Measurements from ENCODE around the gene TNPO2. TPM values are rescaled to one million over a fixed set of nuclear protein-coding genes. Genes with fewer than 3 reads are reported as not detected.

The TNPO2 gene
- total and polyA plus RNA-seq, 2 experiments from 2014 or later = 37.1 to 83.0 TPM

DNA sequence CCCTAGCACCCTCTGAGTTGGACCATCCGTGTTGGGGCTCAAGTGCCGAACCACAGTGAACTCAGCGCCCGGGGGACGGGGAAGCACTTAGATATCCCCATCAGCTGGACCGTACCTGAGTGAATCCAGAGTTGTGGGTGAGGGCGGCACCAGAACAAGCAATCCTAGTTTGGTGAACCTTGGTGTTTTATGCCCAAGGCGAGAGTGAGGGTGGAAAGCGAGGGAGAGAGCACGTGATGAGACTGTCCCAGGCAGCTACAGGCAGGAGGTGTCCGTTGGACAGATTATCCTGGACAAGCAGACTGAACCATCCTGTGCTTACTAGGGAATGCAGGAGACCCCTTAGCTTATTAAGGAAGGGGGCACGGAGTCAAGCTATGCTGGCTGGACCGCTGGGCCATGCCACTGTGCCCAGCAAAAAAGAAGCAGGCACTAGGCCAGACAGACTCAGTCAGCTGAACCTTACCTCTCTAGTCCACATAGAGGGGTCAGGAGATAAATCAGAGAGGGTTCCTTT is 14.2 kb upstream of the TNPO2 start (continued):
- TF ChIP-seq, protein P1, sequence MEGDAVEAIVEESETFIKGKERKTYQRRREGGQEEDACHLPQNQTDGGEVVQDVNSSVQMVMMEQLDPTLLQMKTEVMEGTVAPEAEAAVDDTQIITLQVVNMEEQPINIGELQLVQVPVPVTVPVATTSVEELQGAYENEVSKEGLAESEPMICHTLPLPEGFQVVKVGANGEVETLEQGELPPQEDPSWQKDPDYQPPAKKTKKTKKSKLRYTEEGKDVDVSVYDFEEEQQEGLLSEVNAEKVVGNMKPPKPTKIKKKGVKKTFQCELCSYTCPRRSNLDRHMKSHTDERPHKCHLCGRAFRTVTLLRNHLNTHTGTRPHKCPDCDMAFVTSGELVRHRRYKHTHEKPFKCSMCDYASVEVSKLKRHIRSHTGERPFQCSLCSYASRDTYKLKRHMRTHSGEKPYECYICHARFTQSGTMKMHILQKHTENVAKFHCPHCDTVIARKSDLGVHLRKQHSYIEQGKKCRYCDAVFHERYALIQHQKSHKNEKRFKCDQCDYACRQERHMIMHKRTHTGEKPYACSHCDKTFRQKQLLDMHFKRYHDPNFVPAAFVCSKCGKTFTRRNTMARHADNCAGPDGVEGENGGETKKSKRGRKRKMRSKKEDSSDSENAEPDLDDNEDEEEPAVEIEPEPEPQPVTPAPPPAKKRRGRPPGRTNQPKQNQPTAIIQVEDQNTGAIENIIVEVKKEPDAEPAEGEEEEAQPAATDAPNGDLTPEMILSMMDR (conservative IDR thresholded peaks at IDR 0.05; ENCODE audit: low read depth in 2 of 2) = no peak
- TF ChIP-seq EZH2phosphoT487 (IDR thresholded peaks at IDR 0.05; ENCODE audit: unreplicated experiment) (no peak), ZNF114 (CRISPR knock-in tag; IDR thresholded peaks at IDR 0.05) (no peak)
- TF ChIP-seq, protein P2, sequence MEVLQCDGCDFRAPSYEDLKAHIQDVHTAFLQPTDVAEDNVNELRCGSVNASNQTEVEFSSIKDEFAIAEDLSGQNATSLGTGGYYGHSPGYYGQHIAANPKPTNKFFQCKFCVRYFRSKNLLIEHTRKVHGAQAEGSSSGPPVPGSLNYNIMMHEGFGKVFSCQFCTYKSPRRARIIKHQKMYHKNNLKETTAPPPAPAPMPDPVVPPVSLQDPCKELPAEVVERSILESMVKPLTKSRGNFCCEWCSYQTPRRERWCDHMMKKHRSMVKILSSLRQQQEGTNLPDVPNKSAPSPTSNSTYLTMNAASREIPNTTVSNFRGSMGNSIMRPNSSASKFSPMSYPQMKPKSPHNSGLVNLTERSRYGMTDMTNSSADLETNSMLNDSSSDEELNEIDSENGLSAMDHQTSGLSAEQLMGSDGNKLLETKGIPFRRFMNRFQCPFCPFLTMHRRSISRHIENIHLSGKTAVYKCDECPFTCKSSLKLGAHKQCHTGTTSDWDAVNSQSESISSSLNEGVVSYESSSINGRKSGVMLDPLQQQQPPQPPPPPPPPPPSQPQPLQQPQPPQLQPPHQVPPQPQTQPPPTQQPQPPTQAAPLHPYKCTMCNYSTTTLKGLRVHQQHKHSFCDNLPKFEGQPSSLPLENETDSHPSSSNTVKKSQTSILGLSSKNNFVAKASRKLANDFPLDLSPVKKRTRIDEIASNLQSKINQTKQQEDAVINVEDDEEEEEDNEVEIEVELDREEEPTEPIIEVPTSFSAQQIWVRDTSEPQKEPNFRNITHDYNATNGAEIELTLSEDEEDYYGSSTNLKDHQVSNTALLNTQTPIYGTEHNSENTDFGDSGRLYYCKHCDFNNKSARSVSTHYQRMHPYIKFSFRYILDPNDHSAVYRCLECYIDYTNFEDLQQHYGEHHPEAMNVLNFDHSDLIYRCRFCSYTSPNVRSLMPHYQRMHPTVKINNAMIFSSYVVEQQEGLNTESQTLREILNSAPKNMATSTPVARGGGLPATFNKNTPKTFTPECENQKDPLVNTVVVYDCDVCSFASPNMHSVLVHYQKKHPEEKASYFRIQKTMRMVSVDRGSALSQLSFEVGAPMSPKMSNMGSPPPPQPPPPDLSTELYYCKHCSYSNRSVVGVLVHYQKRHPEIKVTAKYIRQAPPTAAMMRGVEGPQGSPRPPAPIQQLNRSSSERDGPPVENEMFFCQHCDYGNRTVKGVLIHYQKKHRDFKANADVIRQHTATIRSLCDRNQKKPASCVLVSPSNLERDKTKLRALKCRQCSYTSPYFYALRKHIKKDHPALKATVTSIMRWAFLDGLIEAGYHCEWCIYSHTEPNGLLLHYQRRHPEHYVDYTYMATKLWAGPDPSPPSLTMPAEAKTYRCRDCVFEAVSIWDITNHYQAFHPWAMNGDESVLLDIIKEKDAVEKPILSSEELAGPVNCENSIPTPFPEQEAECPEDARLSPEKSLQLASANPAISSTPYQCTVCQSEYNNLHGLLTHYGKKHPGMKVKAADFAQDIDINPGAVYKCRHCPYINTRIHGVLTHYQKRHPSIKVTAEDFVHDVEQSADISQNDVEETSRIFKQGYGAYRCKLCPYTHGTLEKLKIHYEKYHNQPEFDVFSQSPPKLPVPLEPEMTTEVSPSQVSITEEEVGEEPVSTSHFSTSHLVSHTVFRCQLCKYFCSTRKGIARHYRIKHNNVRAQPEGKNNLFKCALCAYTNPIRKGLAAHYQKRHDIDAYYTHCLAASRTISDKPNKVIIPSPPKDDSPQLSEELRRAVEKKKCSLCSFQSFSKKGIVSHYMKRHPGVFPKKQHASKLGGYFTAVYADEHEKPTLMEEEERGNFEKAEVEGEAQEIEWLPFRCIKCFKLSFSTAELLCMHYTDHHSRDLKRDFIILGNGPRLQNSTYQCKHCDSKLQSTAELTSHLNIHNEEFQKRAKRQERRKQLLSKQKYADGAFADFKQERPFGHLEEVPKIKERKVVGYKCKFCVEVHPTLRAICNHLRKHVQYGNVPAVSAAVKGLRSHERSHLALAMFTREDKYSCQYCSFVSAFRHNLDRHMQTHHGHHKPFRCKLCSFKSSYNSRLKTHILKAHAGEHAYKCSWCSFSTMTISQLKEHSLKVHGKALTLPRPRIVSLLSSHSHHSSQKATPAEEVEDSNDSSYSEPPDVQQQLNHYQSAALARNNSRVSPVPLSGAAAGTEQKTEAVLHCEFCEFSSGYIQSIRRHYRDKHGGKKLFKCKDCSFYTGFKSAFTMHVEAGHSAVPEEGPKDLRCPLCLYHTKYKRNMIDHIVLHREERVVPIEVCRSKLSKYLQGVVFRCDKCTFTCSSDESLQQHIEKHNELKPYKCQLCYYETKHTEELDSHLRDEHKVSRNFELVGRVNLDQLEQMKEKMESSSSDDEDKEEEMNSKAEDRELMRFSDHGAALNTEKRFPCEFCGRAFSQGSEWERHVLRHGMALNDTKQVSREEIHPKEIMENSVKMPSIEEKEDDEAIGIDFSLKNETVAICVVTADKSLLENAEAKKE (CRISPR knock-in tag; IDR thresholded peaks at IDR 0.05) = no peak

DNA sequence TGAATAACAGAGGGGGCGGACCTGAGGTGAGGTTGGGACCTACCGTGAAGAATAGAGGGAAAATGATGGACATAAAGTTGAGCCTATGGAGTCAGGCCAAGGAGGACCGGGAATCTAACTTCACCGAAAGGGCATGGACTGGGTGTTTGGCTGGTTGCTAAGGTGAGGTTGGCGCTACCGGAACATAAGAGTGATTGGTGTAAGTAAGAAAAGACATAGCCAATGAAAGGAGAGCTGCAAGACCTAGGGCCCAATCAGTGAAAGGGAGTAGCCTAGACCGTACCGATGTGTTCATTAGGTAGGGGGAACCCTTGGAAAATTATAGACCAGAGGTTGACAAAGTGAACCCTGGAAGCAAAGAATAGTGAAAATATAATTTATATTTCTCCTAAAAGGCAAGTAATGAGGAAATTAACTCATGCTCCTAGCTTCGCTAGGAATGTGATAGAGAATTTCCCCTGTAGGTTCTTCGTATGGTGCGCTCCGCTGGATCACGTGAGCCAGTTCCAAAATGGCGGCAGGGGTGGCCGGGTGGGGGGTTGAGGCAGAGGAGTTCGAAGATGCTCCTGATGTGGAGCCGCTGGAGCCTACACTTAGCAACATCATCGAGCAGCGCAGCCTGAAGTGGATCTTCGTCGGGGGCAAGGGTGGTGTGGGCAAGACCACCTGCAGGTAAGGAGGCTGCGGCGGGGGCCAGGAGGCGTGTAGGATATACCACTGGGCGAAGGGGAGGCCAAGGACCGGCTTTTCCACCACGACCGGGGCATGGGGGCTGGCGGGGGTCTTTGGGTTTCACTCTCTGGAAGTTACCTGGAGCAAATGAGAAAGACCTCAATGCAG is 13.5 kb upstream of the TNPO2 start, which contains the start of gene GET3:
Gene GET3, plus strand, starts transcription at position 503 of the 840 bp plus-strand sequence. Its CDS starts 9 bp downstream, at position 512.
- peaks cover 25% of the 10 kb centered on the region for H3K36me3 Mint-ChIP-seq (ENCODE audit: low read depth)
- ATAC-seq (peak; percentile 90), DNase-seq (ENCODE audit: low spot score) (peak; percentile 100)
- peaks cover 16% of the 10 kb centered on the region for H3K4me1 Mint-ChIP-seq
- Histone ChIP-seq H3K4me1 (ENCODE audit: insufficient read depth) (peaks cover 7% of the 10 kb centered on the region; the same call in 1 of the 2 replicates), H3K4me3 (peak within 1 kb of the TSS; percentile 57), H3F3A (replicated peaks; ENCODE audit: low read depth) (peaks cover 10% of the 10 kb centered on the region; the same call in 1 of the 2 replicates), H3K36me3 (ENCODE audit: insufficient read depth) (no peaks in the 10 kb centered on the region; the same call in 1 of the 2 replicates), H3K9me2 (ENCODE audit: insufficient read depth) (no peaks in the 10 kb centered on the region), H3K79me2 (replicated peaks; ENCODE audit: insufficient read depth) (peaks cover 33% of the 10 kb centered on the region), H2AFZ (no peak within 1 kb of the TSS), H3K27me3 (ENCODE audit: insufficient read depth) (no peaks in the 10 kb centered on the region), H3K27ac (ENCODE audit: low read depth) (peak within 1 kb of the TSS; percentile 41; the same call in 1 of the 2 replicates), H4K20me1 (replicated peaks; ENCODE audit: insufficient read depth) (peaks cover 16% of the 10 kb centered on the region), H3K4me2 (peak within 1 kb of the TSS; percentile 93)
- peak within 1 kb of the TSS; percentile 100 for H3K4me3 Mint-ChIP-seq
- H3K27ac Mint-ChIP-seq = peak within 1 kb of the TSS; percentile 99
- no peak for TF ChIP-seq EZH2phosphoT487 (IDR thresholded peaks at IDR 0.05; ENCODE audit: unreplicated experiment)
- TF ChIP-seq POLR2AphosphoS5 (IDR thresholded peaks at IDR 0.05; ENCODE audit: low read depth) = peak; percentile 43
- TF ChIP-seq, protein P3, sequence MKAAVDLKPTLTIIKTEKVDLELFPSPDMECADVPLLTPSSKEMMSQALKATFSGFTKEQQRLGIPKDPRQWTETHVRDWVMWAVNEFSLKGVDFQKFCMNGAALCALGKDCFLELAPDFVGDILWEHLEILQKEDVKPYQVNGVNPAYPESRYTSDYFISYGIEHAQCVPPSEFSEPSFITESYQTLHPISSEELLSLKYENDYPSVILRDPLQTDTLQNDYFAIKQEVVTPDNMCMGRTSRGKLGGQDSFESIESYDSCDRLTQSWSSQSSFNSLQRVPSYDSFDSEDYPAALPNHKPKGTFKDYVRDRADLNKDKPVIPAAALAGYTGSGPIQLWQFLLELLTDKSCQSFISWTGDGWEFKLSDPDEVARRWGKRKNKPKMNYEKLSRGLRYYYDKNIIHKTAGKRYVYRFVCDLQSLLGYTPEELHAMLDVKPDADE (IDR thresholded peaks at IDR 0.05) = peak; percentile 54; the same call in 1 of the 2 replicates
- 0 out of 2 replicates have a peak, but pooled peaks have one; percentile 33 for TF ChIP-seq CREB1 (CRISPR knock-in tag; IDR thresholded peaks at IDR 0.05; ENCODE audit: low read depth)
- peaks cover 9% of the 10 kb centered on the region for H3K27me3 Mint-ChIP-seq (ENCODE audit: insufficient read depth, low read depth, poor library complexity)
- H3K9me3 Mint-ChIP-seq = no peaks in the 10 kb centered on the region

Measured in GM23338 (cell line).